DND-41 (cell line): ENCODE results near the gene MTA1.

ENCODE experiments used
- ATAC-seq: fragments of 200-7000 bp; cut with Tn5 transposase; 3 replicates; pipeline ENCODE4 v1.9.1; 2021; ENCODE audit warnings: low read depth; ENCODE audit not compliant: insufficient read depth
- DNase-seq: peaks from one replicate; pipeline ENCODE4 v3.0.0-alpha.2; 2020
- H2AFZ ChIP-seq: 2 replicates; pipeline ENCODE4 v1.6.0; 2012; ENCODE audit warnings: low read depth, low read length
- H3K27ac ChIP-seq: 2 replicates; pipeline ENCODE4 v1.5.1; 2012; ENCODE audit warnings: low read length, inconsistent platforms
- H3K27me3 ChIP-seq: fragments of 200-600 bp; sonication (generic); 2 replicates; pipeline ENCODE4 v1.6.0; 2012; ENCODE audit warnings: low read length, mild to moderate bottlenecking, inconsistent platforms; ENCODE audit not compliant: insufficient read depth, poor library complexity
- H3K36me3 ChIP-seq: 2 replicates; pipeline ENCODE4 v1.5.1; 2012; ENCODE audit warnings: low read length, inconsistent platforms; ENCODE audit not compliant: insufficient read depth
- H3K4me1 ChIP-seq: 2 replicates; pipeline ENCODE4 v1.5.1; 2012; ENCODE audit warnings: mild to moderate bottlenecking, low read length; ENCODE audit not compliant: insufficient read depth
- H3K4me2 ChIP-seq: 2 replicates; pipeline ENCODE4 v1.6.0; 2012; ENCODE audit warnings: mild to moderate bottlenecking, moderate library complexity, low read length, inconsistent platforms; ENCODE audit not compliant: insufficient read depth
- H3K4me3 ChIP-seq, 2 experiments: fragments of 200-600 bp in 1 of 2; shearing (Covaris generic) in 1 of 2; 2 replicates each; pipeline ENCODE4 v1.5.1; 2012 to 2016; ENCODE audit warnings: inconsistent platforms in 2 of 2, low read length in 2 of 2, mild to moderate bottlenecking in 2 of 2, low read depth in 1 of 2, moderate library complexity in 1 of 2
- H3K79me2 ChIP-seq: 2 replicates; pipeline ENCODE4 v1.6.0; 2012; ENCODE audit warnings: low read length, inconsistent platforms; ENCODE audit not compliant: insufficient read depth
- H3K9ac ChIP-seq: 2 replicates; pipeline ENCODE4 v1.6.0; 2012; ENCODE audit warnings: low read depth, mild to moderate bottlenecking, inconsistent platforms, low read length, moderate library complexity
- H3K9me3 ChIP-seq: 2 replicates; pipeline ENCODE4 v1.5.1; 2012; ENCODE audit warnings: low read length, moderate library complexity, mild to moderate bottlenecking, inconsistent platforms; ENCODE audit not compliant: insufficient read depth, severe bottlenecking
- H4K20me1 ChIP-seq: 2 replicates; pipeline ENCODE4 v1.6.0; 2012; ENCODE audit warnings: low read length; ENCODE audit not compliant: insufficient read depth
- CTCF ChIP-seq: IDR thresholded peaks from 2 replicates; pipeline ENCODE4 v1.5.1; 2012; ENCODE audit warnings: borderline replicate concordance, low read length, moderate library complexity, mild to moderate bottlenecking; ENCODE audit not compliant: poor library complexity, severe bottlenecking; ENCODE audit errors: extremely low read depth
- EZH2 ChIP-seq: IDR thresholded peaks from 3 replicates; pipeline ENCODE4 v1.6.1; 2012; ENCODE audit warnings: borderline replicate concordance, low read depth, mild to moderate bottlenecking, moderate library complexity, low read length, inconsistent platforms; ENCODE audit not compliant: severe bottlenecking

MTA1 gene

DNA sequence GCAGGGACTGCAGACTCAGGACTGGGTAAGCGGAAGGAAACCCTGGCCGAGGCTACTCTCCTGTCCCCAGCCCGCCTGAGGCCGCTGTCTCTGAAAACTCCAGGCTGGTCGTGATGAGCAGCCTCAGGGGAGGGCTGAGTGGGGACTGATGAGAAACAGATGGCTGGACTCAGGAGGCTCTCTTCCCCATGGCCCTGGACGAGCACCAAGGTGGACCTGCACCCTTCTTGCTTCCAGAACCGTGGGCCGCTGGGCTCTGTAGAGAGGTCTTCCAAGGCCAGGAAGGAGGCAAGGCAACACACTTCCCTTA, 20.2 kb upstream of the MTA1 start:
- Histone ChIP-seq H3K4me1 (peaks cover 30% of the 10 kb centered on the region), H3K9me3 (no peaks in the 10 kb centered on the region), H4K20me1 (peaks cover 12% of the 10 kb centered on the region), H3K79me2 (peaks cover 22% of the 10 kb centered on the region), H3K27ac (peak overlapping the region; percentile 97), H3K27me3 (no peaks in the 10 kb centered on the region), H3K9ac (peak overlapping the region; percentile 98), H3K4me2 (peak overlapping the region; percentile 94), H3K36me3 (peaks cover 27% of the 10 kb centered on the region), H2AFZ (no peak overlapping the region), H3K4me3 (peak overlapping the region; percentile 92 to 95; a peak in 3 of 4 replicates)
- ATAC-seq (no peak), DNase-seq (no peak)
- TF ChIP-seq EZH2 = no peak

GRCh38 chr14:105400016-105400415, 19.6 kb upstream of the MTA1 start:
- Histone ChIP-seq H3K79me2 (peaks cover 22% of the 10 kb centered on the region), H2AFZ (no peak overlapping the region), H3K9me3 (no peaks in the 10 kb centered on the region), H3K4me1 (peaks cover 30% of the 10 kb centered on the region), H3K4me2 (peak overlapping the region; percentile 94), H3K36me3 (peaks cover 27% of the 10 kb centered on the region), H3K27ac (peak overlapping the region; percentile 97; the same call in 1 of the 2 replicates), H3K9ac (peak overlapping the region; percentile 98), H3K27me3 (no peaks in the 10 kb centered on the region), H3K4me3 (peak overlapping the region in 1 of 2 experiments; percentile 92; a peak in 3 of 4 replicates), H4K20me1 (peaks cover 12% of the 10 kb centered on the region)
- ATAC-seq (no peak), DNase-seq (no peak)
- TF ChIP-seq EZH2 (no peak), CTCF (no peak)

GRCh38 chr14:105401699-105402098, 17.9 kb upstream of the MTA1 start:
- Histone ChIP-seq H3K9ac (no peak overlapping the region), H3K27ac (no peak overlapping the region), H3K4me1 (peaks cover 30% of the 10 kb centered on the region), H3K79me2 (peaks cover 22% of the 10 kb centered on the region), H3K9me3 (no peaks in the 10 kb centered on the region), H4K20me1 (peaks cover 12% of the 10 kb centered on the region), H3K27me3 (no peaks in the 10 kb centered on the region), H3K4me3 (no peak overlapping the region), H2AFZ (no peak overlapping the region), H3K36me3 (peaks cover 27% of the 10 kb centered on the region), H3K4me2 (no peak overlapping the region)
- ATAC-seq (no peak), DNase-seq (no peak)
- no peak for TF ChIP-seq CTCF

DNA sequence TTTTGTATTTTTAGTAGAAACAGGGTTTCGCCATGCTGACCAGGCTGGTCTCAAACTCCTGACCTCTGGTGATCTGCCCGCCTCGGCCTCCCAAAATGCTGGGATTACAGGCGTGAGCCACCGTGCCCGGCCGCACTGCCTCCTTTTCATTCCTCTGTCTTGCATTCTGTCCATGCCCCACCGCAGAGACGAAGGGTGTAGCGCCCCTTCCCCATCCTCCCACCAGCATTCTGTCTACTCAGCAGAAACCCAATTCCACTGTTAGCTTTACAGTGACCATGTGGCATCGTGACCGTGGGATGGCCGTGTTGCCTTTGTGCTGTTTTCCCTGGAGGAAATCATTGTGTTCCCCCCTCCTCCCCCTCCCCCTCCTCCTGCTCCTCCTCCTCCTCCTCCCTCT, 11.0 kb upstream of the MTA1 start:
- Histone ChIP-seq H3K9ac (no peak overlapping the region), H3K27me3 (no peaks in the 10 kb centered on the region), H4K20me1 (no peaks in the 10 kb centered on the region), H3K4me3 (no peak overlapping the region), H3K4me2 (no peak overlapping the region), H3K36me3 (no peaks in the 10 kb centered on the region), H3K27ac (no peak overlapping the region), H3K9me3 (no peaks in the 10 kb centered on the region), H2AFZ (no peak overlapping the region), H3K4me1 (no peaks in the 10 kb centered on the region; the same call in 1 of the 2 replicates), H3K79me2 (no peaks in the 10 kb centered on the region)
- DNase-seq (no peak), ATAC-seq (no peak)
- TF ChIP-seq CTCF = no peak
